NCI-H524 (cell line): ENCODE results near the gene CTAGE9.
"Not testable (repeated sequence)": the region's sequence is repeated elsewhere in the genome, so short reads cannot be mapped to it uniquely, and the experiment has no call there.

ENCODE experiments used
- DNase-seq, 2 experiments: peaks; one replicate each; lab custom pipeline; 2025; lab: John Stamatoyannopoulos, UW

The CTAGE9 gene, protein sequence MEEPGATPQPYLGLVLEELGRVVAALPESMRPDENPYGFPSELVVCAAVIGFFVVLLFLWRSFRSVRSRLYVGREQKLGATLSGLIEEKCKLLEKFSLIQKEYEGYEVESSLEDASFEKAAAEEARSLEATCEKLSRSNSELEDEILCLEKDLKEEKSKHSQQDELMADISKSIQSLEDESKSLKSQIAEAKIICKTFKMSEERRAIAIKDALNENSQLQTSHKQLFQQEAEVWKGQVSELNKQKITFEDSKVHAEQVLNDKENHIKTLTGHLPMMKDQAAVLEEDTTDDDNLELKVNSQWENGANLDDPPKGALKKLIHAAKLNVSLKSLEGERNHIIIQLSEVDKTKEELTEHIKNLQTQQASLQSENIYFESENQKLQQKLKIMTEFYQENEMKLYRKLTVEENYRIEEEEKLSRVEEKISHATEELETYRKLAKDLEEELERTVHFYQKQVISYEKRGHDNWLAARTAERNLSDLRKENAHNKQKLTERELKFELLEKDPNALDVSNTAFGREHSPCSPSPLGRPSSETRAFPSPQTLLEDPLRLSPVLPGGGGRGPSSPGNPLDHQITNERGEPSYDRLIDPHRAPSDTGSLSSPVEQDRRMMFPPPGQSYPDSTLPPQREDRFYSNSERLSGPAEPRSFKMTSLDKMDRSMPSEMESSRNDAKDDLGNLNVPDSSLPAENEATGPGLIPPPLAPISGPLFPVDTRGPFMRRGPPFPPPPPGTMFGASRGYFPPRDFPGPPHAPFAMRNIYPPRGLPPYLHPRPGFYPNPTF

GRCh38 chr6:131710917-131711316 lies at the start of gene CTAGE9:
Gene CTAGE9, minus strand, starts transcription at chr6:131711017. Its CDS starts 0 bp downstream, at chr6:131711017.
- DNase-seq: not testable (repeated sequence)

DNA sequence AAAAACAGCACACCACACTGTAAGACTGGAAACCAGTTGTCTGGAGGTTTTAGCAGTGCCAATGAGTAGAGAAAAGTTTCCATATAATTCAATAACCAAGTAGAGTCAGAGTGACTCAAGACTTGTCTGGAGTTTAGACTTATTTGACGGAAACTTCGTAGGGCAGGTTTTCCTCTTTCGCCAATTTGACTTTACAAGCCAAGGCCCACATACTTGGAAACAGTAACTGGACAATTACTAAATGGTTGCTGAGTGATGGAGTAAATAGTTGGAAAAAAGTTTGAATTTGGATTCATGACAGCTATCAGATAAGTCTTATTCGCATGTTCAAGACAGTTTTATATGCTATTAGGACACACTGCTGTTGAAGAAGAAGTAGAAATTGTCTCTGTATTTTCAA lies 48.1 kb upstream of the CTAGE9 start:
- no peak for DNase-seq

GRCh38 chr6:131756039-131756438 lies 45.2 kb upstream of the CTAGE9 start:
- no peak for DNase-seq

DNA sequence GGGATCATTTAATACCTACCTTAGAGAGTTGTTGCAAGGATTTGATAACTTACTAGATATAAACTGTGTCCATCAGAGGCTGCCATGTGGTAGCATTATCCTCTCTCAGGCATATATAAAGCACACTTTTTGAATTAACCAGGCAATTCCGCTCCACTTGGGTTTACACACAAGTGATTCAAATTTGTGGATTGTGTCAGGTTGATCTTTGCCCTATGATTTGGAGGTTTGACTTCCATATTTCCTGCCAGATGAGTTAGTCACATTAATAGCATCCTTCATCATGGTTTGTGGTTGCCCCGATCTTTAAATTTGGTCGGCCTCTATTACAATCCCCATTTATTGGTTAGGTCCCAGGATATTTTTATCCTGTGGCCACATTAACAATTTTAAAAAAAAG lies 44.8 kb upstream of the CTAGE9 start:
- DNase-seq: no peak

DNA sequence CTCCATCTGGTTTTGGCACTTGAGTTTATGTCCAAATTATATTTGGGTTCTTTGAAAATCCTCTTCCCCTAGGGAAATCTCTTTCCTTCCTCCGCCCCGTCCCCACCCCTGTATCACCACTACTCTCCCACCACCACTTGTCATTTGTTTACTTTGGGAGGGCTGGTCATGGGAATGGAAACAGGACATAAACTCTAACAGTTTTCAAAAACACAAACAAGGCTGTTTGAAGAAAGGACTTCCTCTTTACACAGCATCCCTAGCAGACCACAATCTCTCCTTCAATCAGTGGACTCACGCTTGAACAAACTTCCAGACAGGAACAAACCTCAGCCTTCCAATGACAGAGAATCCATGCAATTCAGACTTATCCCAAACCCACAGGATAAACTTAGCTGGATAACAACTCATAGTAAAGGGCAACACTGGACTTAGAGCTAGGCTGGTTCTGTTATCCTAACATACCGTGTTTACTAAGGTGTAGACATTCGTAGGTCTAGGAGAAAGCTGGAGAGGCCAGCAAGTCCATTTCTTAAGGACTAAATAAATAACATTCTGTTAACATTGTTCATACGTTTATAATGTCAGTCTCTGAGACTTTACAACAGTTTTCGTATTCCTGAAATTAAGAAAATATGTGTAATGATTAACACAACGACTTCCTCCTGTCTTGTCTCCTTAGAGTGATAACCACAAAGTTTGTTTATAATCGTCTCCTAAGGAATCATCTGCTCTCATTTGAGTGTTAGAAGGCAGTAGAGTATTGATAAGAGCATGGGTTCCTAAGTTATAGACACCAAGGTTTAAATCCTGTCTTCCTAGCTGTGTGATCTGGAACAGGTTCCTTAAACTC lies 44.1 kb upstream of the CTAGE9 start:
- DNase-seq: no peak

DNA sequence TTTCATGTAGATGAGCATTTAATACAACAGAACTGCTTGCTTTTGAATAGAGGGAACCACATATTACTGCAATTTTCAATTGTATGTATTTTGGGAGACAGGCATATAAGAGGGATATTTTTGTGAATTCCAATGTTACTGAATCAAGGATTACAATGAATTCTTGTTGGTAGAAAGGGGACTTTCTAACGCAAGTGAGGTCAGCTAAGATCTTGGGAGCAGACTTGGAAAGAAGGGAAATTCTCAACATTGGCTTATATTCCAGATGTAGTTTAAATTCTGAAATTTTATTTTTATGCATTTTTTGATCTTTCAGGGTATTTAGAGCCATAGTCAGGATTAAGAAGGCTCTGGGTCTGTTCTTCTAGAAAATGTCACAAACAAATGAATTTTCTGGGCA lies 43.3 kb upstream of the CTAGE9 start:
- DNase-seq: no peak

DNA sequence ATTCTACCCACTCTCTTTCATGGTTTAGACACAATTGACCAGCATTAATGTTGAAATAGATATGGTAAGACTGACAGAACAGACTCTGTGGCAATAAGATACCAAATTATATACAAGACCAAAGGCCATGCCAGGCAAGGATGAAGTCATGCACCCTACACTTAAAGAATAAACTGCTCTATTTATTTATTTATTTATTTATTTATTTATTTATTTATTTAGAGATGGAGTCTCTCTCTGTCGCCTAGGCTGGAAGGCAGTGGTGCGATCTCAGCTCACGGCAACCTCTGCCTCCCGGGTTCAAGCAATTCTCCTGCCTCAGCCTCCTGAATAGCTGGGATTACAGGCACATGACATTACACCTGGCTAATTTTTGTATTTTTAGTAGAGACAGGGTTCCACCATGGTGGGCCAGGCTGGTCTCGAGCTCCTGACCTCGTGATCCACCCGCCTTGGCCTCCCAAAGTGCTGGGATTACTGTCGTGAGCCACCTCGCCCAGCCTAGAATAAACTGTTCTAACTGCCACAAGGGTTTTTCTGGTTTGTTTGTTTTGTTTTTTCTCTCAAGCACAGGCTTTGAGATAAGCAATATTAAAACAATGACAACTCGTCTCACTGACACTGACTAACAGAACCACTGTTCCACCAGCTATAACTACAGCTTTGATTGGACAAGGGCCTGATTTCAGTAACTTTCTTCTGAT lies 40.3 kb upstream of the CTAGE9 start:
- not testable (repeated sequence) for DNase-seq

DNA sequence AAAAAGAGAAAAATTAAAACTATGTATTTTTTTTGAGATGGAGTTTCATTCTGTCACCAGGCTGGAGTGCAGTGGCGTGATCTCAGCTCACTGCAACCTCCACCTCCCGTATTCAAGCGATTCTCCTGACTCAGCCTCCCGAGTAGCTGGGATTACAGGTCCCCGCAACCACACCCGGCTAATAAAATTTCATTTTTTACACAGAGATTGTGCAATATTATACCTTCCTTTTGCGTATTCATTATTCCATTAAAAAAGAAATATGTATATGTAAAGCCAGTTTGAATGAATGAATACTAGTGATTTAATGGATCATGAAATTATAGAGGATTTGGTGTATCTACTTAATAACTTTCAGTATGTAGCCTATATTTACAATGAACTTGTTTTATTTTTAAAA lies 38.2 kb upstream of the CTAGE9 start:
- no peak for DNase-seq

- DNase-seq: no peak
These were observed 37.1 kb upstream of the CTAGE9 start for GRCh38 chr6:131747821-131748353.

DNA sequence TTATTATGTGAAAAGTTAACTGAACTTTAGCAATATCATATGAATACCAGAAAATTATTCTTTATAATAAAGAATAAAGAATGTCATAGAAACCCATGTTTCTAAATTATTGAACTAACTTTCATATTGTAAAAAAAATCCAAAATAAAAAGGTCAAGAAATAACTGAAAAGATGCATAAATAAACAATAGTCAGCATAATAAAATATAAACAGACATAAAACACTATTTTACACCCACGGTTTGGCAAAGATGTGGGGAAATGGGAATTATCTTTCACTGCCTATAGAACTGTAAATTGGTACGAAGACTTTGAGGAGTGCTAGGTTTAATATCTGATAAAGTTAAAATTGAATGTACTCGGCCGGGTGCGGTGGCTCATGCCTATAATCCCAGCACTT lies 34.7 kb upstream of the CTAGE9 start:
- no peak for DNase-seq

- no peak for DNase-seq
These were observed 33.8 kb upstream of the CTAGE9 start for GRCh38 chr6:131744432-131745287.

DNA sequence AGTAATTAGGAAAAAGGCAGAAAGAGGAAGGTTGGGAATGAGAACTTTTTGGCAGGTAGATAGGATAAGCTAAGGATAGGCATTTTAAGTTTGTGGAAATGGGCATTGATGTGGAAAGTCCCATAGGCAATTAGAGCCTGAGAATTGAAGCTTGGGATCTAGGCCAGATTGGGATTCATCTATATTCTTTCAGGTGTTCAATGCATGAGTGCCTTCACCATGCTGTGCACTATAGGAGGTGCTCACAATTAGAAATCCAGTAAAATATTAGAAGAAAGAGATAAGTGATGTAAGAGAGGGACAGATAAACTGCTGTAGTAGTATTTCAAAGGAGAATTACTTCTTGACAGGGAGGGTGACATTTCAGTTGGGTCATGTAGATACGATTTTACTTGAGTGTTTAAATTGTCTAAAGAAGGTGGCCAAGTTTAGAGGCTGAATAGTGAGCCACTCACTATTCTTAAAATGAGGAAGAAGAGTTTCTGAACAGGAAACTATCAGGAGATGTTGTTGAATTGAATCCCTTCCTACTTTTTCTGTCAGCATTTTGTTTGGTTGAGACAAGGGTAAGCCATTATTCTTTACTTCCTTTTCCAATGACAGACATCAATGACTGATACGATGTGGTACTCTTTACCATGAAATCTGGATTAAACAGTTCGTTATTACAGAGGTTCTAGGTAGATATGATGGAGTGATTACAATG lies 31.0 kb upstream of the CTAGE9 start:
- DNase-seq: no peak

- DNase-seq: no peak
These were observed 29.3 kb upstream of the CTAGE9 start for GRCh38 chr6:131740161-131740560.

GRCh38 chr6:131739136-131739535 lies 28.3 kb upstream of the CTAGE9 start:
- no peak for DNase-seq

- no peak for DNase-seq
These were observed 26.0 kb upstream of the CTAGE9 start for GRCh38 chr6:131736811-131737210.

- no peak for DNase-seq
These were observed 25.3 kb upstream of the CTAGE9 start for GRCh38 chr6:131736003-131736596.

- DNase-seq: no peak
These were observed 22.7 kb upstream of the CTAGE9 start for GRCh38 chr6:131733376-131734016.

GRCh38 chr6:131731224-131731623 lies 20.4 kb upstream of the CTAGE9 start:
- DNase-seq: no peak

DNA sequence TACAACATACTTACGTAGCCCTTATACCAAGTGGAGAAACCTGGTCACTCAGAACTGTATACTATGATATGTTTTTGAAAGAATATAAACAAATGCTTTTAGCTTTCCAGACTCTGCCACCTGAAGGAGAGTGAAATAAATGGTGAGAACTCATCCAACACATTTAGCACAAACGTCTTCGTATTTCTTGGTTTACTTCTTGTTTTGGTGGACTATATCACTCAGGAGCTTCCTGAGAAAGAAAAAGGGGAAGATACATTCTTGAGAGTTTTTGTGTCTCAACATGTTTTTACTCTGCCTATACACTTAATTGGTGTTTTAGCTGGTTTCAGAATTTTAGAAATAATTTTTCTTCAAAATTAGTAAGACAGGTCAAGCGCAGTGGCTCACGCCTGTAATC lies 19.4 kb upstream of the CTAGE9 start:
- no peak for DNase-seq
